ENCODE results near the gene COMMD4. TPM values are rescaled to one million over a fixed set of nuclear protein-coding genes. Genes with fewer than 3 reads are reported as not detected.

The COMMD4 gene
- total RNA-seq, 3 donors from 2014 or later: 61.6 to 66.6 (median 63.6) TPM

DNA sequence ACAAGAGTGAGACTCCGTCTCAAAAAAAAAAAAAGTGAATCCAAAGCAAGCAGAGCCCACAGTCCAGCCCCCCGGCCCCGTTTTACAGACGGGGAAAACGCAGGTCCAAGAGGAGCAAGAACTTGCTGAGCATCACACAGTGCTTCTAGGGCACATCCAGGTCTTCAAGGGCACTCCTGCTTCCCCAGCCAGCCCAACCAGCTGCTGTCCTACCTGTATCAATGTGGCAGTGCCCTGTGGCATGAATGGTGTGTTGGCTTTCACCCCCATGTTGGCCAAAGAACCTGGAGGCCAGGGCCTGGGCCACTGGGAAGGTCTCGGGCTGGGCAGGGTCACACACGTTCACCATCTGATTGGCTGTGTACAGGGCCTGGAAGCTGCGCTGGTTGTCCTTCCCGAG lies 27.9 kb downstream of the COMMD4 start:
- peaks cover 14% of the 10 kb centered on the region for H3K36me3 ChIP-seq
- no peak overlapping the region for H3K27ac ChIP-seq
- H3K27me3 ChIP-seq: no peaks in the 10 kb centered on the region
- no peak for DNase-seq (ENCODE audit: low spot score in 2 of 2)
- TF ChIP-seq, protein P1, sequence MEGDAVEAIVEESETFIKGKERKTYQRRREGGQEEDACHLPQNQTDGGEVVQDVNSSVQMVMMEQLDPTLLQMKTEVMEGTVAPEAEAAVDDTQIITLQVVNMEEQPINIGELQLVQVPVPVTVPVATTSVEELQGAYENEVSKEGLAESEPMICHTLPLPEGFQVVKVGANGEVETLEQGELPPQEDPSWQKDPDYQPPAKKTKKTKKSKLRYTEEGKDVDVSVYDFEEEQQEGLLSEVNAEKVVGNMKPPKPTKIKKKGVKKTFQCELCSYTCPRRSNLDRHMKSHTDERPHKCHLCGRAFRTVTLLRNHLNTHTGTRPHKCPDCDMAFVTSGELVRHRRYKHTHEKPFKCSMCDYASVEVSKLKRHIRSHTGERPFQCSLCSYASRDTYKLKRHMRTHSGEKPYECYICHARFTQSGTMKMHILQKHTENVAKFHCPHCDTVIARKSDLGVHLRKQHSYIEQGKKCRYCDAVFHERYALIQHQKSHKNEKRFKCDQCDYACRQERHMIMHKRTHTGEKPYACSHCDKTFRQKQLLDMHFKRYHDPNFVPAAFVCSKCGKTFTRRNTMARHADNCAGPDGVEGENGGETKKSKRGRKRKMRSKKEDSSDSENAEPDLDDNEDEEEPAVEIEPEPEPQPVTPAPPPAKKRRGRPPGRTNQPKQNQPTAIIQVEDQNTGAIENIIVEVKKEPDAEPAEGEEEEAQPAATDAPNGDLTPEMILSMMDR (IDR thresholded peaks at IDR 0.05): no peak
- TF ChIP-seq POLR2A (IDR thresholded peaks at IDR 0.05) (no peak), POLR2AphosphoS5 (IDR thresholded peaks at IDR 0.05) (no peak)
- intact Hi-C loops (cut with DNase I; ENCODE audit: low total_unique reads): no loop called here
- H3K9me3 ChIP-seq: no peaks in the 10 kb centered on the region
- peaks cover 0 to 5% of the 10 kb centered on the region in 2 donors for H3K4me1 ChIP-seq
- H3K4me3 ChIP-seq: no peak overlapping the region

DNA sequence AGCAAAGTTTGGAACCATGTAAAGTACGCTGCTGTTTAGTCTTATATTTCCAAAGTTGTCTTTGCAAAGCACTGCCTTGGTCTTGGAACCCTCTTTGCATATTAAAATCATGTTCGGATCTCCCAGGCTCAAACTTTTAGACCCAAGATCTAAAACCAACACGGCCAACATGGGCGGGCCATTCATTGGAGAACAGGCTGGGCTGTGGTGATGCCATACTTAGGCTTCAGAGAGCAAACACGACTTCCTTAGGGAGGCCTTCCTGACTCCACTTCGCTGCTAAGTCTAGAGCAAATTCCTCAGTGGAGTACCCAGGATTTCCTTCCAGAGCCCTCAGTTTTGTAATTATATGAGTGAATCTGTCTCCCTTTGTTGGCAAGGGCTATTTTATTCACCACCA lies 29.0 kb downstream of the COMMD4 start:
- intact Hi-C loops (cut with DNase I; ENCODE audit: low total_unique reads): no loop called here
- DNase-seq (ENCODE audit: low spot score in 2 of 2): no peak
- no peaks in the 10 kb centered on the region for H3K27me3 ChIP-seq
- TF ChIP-seq POLR2A (IDR thresholded peaks at IDR 0.05): no peak
- no peak for TF ChIP-seq POLR2AphosphoS5 (IDR thresholded peaks at IDR 0.05)
- TF ChIP-seq, protein P1 (IDR thresholded peaks at IDR 0.05): no peak
- H3K27ac ChIP-seq: no peak overlapping the region
- H3K4me3 ChIP-seq: no peak overlapping the region
- peaks cover 10% of the 10 kb centered on the region for H3K36me3 ChIP-seq
- no peaks in the 10 kb centered on the region for H3K9me3 ChIP-seq
- peaks cover 6 to 8% of the 10 kb centered on the region in 2 donors for H3K4me1 ChIP-seq

DNA sequence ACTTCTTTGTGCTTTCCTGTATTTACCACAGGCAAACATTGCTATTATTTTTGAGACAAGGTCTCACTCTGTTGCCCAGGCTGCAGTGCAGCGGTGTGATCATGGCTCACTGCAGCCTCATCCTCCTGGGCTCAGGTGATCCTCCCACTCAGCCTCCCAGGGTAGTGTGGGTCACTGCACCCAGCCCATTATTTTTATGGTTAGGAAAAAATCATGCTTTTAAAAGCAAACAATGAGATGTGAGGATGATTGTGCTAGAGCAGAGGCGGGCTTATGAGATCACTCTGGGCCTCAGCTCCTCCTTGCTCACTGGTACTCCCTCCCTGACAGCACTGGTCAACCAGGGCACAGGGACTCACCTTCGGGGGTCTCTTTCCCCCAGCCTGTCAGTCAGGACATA lies 30.3 kb downstream of the COMMD4 start:
- intact Hi-C loops (cut with DNase I; ENCODE audit: low total_unique reads): no loop called here
- Histone ChIP-seq H3K27ac (no peak overlapping the region), H3K4me3 (no peak overlapping the region), H3K4me1 (peaks cover 6 to 8% of the 10 kb centered on the region in 2 donors), H3K27me3 (no peaks in the 10 kb centered on the region), H3K9me3 (no peaks in the 10 kb centered on the region), H3K36me3 (peaks cover 9% of the 10 kb centered on the region)
- no peak for DNase-seq (ENCODE audit: low spot score in 2 of 2)
- TF ChIP-seq POLR2AphosphoS5 (IDR thresholded peaks at IDR 0.05) (no peak), POLR2A (IDR thresholded peaks at IDR 0.05) (no peak)
- TF ChIP-seq, protein P1 (IDR thresholded peaks at IDR 0.05): no peak

DNA sequence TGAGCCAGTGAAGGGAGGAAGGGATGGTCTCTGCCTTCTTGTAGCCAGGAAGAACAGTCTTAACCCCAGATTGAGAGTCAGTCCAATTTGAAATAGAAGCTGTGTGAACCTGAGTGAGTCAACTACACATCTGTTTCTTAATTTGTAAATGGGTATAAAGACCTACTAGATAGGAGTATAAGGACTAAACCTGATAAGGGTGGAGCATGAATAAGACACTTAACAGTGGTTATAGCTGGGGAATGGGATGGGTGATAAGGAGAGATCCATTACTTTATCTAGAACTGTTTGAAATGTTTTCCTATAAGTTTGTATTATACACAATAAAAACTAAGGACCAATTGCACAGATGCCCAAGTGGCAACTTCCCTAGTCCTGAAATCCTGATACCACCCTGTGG lies 31.1 kb downstream of the COMMD4 start:
- peak overlapping the region; percentile 97 to 99 for H3K27ac ChIP-seq
- H3K4me3 ChIP-seq: no peak overlapping the region
- H3K9me3 ChIP-seq: no peaks in the 10 kb centered on the region
- H3K27me3 ChIP-seq: no peaks in the 10 kb centered on the region
- no peak for DNase-seq (ENCODE audit: low spot score in 2 of 2)
- peaks cover 6 to 8% of the 10 kb centered on the region in 2 donors for H3K4me1 ChIP-seq
- peaks cover 5% of the 10 kb centered on the region for H3K36me3 ChIP-seq
- TF ChIP-seq POLR2A (IDR thresholded peaks at IDR 0.05) (no peak), POLR2AphosphoS5 (IDR thresholded peaks at IDR 0.05) (no peak)
- TF ChIP-seq, protein P1 (IDR thresholded peaks at IDR 0.05): no peak
- intact Hi-C loops (cut with DNase I; ENCODE audit: low total_unique reads): no loop called here

DNA sequence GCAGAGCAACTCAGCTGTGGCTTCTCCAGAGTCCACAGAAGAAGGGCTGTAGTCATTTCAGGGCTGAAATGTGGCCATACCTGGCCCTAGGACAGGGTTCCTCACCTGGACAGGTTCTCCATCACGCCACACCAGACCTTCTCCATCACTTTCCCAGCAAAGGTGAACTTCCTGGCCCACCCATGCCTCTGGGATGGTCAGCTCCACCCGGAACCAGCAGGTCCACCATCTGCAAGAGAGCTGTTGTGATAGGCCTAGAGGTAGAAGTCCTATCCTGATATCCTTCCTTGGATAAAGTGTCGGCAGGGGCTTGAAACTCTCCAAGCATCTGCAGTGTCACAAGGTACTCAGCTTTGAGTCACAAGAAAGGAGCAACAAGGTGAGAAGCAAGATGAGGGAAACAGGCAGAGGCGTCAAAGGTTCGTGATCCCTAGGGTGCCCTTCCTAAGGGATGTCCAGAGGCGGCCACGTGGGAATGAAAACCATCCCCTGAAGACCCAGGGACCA lies 31.6 kb downstream of the COMMD4 start:
- Histone ChIP-seq H3K4me1 (peaks cover 6 to 8% of the 10 kb centered on the region in 2 donors), H3K9me3 (no peaks in the 10 kb centered on the region), H3K27ac (peak overlapping the region; percentile 97 to 99), H3K4me3 (peak overlapping the region; percentile 97 to 99 (median 98)), H3K36me3 (peaks cover 5% of the 10 kb centered on the region), H3K27me3 (no peaks in the 10 kb centered on the region)
- TF ChIP-seq, protein P1 (IDR thresholded peaks at IDR 0.05): no peak
- TF ChIP-seq POLR2AphosphoS5 (IDR thresholded peaks at IDR 0.05) (no peak), POLR2A (IDR thresholded peaks at IDR 0.05) (no peak)
- intact Hi-C loops (cut with DNase I; ENCODE audit: low total_unique reads): no loop called here
- no peak for DNase-seq (ENCODE audit: low spot score in 2 of 2)
